Caco-2 (cell line): ENCODE measurements around the gene XRCC4. TPM values are rescaled to one million over a fixed set of nuclear protein-coding genes. Genes with fewer than 3 reads are reported as not detected.

Experiments used
- BruUV-seq: library from RNA; stranded (reverse); fragments of 400-500 nt; replicated peaks from 2 replicates; lab custom pipeline; 2021; lab: Mats Ljungman, UMichigan
- CTCF ChIA-PET: fragments of 300-600 bp; sonication (Branson Sonifier 250); formaldehyde crosslinking; loops from one replicate; lab custom pipeline; 2022; ENCODE audit warnings: antibody characterized with exemption; lab: Charles Lee
- POLR2A ChIA-PET: fragments of 300-600 bp; sonication (Branson Sonifier 250); formaldehyde crosslinking; loops from one replicate; lab custom pipeline; 2022; ENCODE audit warnings: antibody characterized with exemption; lab: Charles Lee
- DNase-seq, 2 experiments: peaks; one replicate each; pipeline versions ENCODE4 v3.0.0 to v3.0.0-alpha.2; 2020 to 2022
- H3K27me3 ChIP-seq: replicated peaks from 2 replicates; pipeline ENCODE4 v1.6.0; 2011; ENCODE audit warnings: low read length; ENCODE audit not compliant: control insufficient read depth, insufficient read depth
- H3K36me3 ChIP-seq: 2 replicates; pipeline ENCODE4 v1.5.1; 2011; ENCODE audit warnings: low read length; ENCODE audit not compliant: control insufficient read depth, insufficient read depth
- H3K4me1 ChIP-seq: fragments of 250-450 bp; sonication (Bioruptor Pico); 2 replicates; pipeline ENCODE4 v1.5.1; 2020; ENCODE audit warnings: mild to moderate bottlenecking
- H3K4me3 ChIP-seq: 2 replicates; pipeline ENCODE4 v1.5.1; 2011; ENCODE audit warnings: low read depth, mild to moderate bottlenecking, control low read depth, low read length
- H3K9me3 ChIP-seq: fragments of 250-450 bp; sonication (Bioruptor Pico); 2 replicates; pipeline ENCODE4 v1.5.1; 2020; ENCODE audit warnings: mild to moderate bottlenecking, moderate library complexity
- H3K27ac Mint-ChIP-seq: one replicate; pipeline ENCODE4 v1.8.0; 2022; ENCODE audit warnings: mixed read lengths; ENCODE audit not compliant: unreplicated experiment
- H3K27me3 Mint-ChIP-seq: one replicate; pipeline ENCODE4 v1.8.0; 2022; ENCODE audit warnings: mixed read lengths; ENCODE audit not compliant: insufficient read depth, unreplicated experiment
- H3K36me3 Mint-ChIP-seq: one replicate; pipeline ENCODE4 v1.8.0; 2022; ENCODE audit warnings: mild to moderate bottlenecking, mixed read lengths; ENCODE audit not compliant: insufficient read depth, unreplicated experiment
- H3K4me1 Mint-ChIP-seq: one replicate; pipeline ENCODE4 v1.8.0; 2022; ENCODE audit warnings: low read depth, mixed read lengths; ENCODE audit not compliant: unreplicated experiment
- H3K4me3 Mint-ChIP-seq: one replicate; pipeline ENCODE4 v1.8.0; 2022; ENCODE audit warnings: mild to moderate bottlenecking, moderate library complexity, mixed read lengths; ENCODE audit not compliant: unreplicated experiment
- H3K9me3 Mint-ChIP-seq: one replicate; pipeline ENCODE4 v1.8.0; 2022; ENCODE audit warnings: mixed read lengths; ENCODE audit not compliant: unreplicated experiment
- CTCF ChIP-seq, 2 experiments: fragments of 200-600 bp in 1 of 2; IDR thresholded peaks; 1 replicate in 1 of 2; 2 replicates in 1 of 2; pipeline versions ENCODE4 v1.5.1 to v1.8.0; 2011 to 2022; ENCODE audit warnings: antibody characterized with exemption in 1 of 2, control low read depth in 1 of 2, inconsistent platforms in 1 of 2, low read depth in 1 of 2, low read length in 1 of 2, mild to moderate bottlenecking in 1 of 2, moderate library complexity in 1 of 2; ENCODE audit not compliant: insufficient read depth in 1 of 2, severe bottlenecking in 1 of 2, unreplicated experiment in 1 of 2
- intact Hi-C: fragments of 100-400 bp; cut with micrococcal nuclease; formaldehyde crosslinking; loops from one replicate; pipeline ENCODE4 v1.10.0; 2022; ENCODE audit not compliant: unreplicated experiment
- total RNA-seq: library from RNA; stranded (reverse); gene quantifications from 2 replicates; pipeline ENCODE4 v1.2.3, GENCODE V29; 2022

The XRCC4 gene
- total RNA-seq, 1 experiment from 2014 or later = 13.0 TPM

- Mint-ChIP-seq H3K27ac (no peak overlapping the region), H3K27me3 (no peaks in the 10 kb centered on the region), H3K4me1 (no peaks in the 10 kb centered on the region), H3K9me3 (no peaks in the 10 kb centered on the region), H3K36me3 (no peaks in the 10 kb centered on the region), H3K4me3 (no peak overlapping the region)
- BruUV-seq = no TSS peak
- ChIA-PET POLR2A (no interaction called here), CTCF (no interaction called here)
- H3K36me3 ChIP-seq = no peaks in the 10 kb centered on the region
- DNase-seq = no peak
- no peaks in the 10 kb centered on the region for H3K9me3 ChIP-seq
- no peaks in the 10 kb centered on the region for H3K27me3 ChIP-seq
- H3K4me1 ChIP-seq = no peaks in the 10 kb centered on the region
- intact Hi-C loops = no loop called here
- no peak overlapping the region for H3K4me3 ChIP-seq
- no peak for TF ChIP-seq CTCF (IDR thresholded peaks at IDR 0.05; ENCODE audit: insufficient read depth in 1 of 2, low read depth in 1 of 2, low read length in 1 of 2, severe bottlenecking in 1 of 2, unreplicated experiment in 1 of 2)
Observed at GRCh38 chr5:83396662-83397061, 319.3 kb downstream of the XRCC4 start.

GRCh38 chr5:83397658-83398057, 320.3 kb downstream of the XRCC4 start:
- no peaks in the 10 kb centered on the region for H3K27me3 ChIP-seq
- CTCF ChIA-PET = no interaction called here
- H3K27ac Mint-ChIP-seq = no peak overlapping the region
- H3K4me1 Mint-ChIP-seq = no peaks in the 10 kb centered on the region
- no peak for TF ChIP-seq CTCF (IDR thresholded peaks at IDR 0.05; ENCODE audit: insufficient read depth in 1 of 2, low read depth in 1 of 2, low read length in 1 of 2, severe bottlenecking in 1 of 2, unreplicated experiment in 1 of 2)
- no peaks in the 10 kb centered on the region for H3K9me3 ChIP-seq
- no peaks in the 10 kb centered on the region for H3K9me3 Mint-ChIP-seq
- POLR2A ChIA-PET = no interaction called here
- H3K4me3 Mint-ChIP-seq = no peak overlapping the region
- no peaks in the 10 kb centered on the region for H3K36me3 Mint-ChIP-seq
- intact Hi-C loops = no loop called here
- DNase-seq = no peak
- H3K4me1 ChIP-seq = no peaks in the 10 kb centered on the region
- H3K4me3 ChIP-seq = no peak overlapping the region
- no peaks in the 10 kb centered on the region for H3K36me3 ChIP-seq
- no peaks in the 10 kb centered on the region for H3K27me3 Mint-ChIP-seq
- BruUV-seq = no TSS peak

GRCh38 chr5:83400241-83400640, 322.9 kb downstream of the XRCC4 start:
- ChIA-PET CTCF (no interaction called here), POLR2A (no interaction called here)
- DNase-seq = no peak
- Mint-ChIP-seq H3K9me3 (no peaks in the 10 kb centered on the region), H3K4me3 (no peak overlapping the region), H3K36me3 (no peaks in the 10 kb centered on the region), H3K4me1 (no peaks in the 10 kb centered on the region), H3K27me3 (no peaks in the 10 kb centered on the region), H3K27ac (no peak overlapping the region)
- TF ChIP-seq CTCF (IDR thresholded peaks at IDR 0.05; ENCODE audit: insufficient read depth in 1 of 2, low read depth in 1 of 2, low read length in 1 of 2, severe bottlenecking in 1 of 2, unreplicated experiment in 1 of 2) = no peak
- no peaks in the 10 kb centered on the region for H3K9me3 ChIP-seq
- no TSS peak for BruUV-seq
- no peaks in the 10 kb centered on the region for H3K4me1 ChIP-seq
- H3K4me3 ChIP-seq = no peak overlapping the region
- no peaks in the 10 kb centered on the region for H3K27me3 ChIP-seq
- intact Hi-C loops = no loop called here
- no peaks in the 10 kb centered on the region for H3K36me3 ChIP-seq
